GM19468 (cell line): ENCODE data around the gene YTHDF1.

Experiments used
- ATAC-seq: cut with Tn5 transposase; IDR thresholded peaks from one replicate; pipeline ENCODE4 v1.9.1; 2021; ENCODE audit warnings: mild to moderate bottlenecking, moderate library complexity, moderate number of reproducible peaks; ENCODE audit not compliant: unreplicated experiment; ENCODE audit errors: extremely low read depth

YTHDF1 gene

GRCh38 chr20:63249891-63250290 is 34.0 kb upstream of the YTHDF1 start:
- no peak for ATAC-seq

- ATAC-seq: no peak
These were observed 33.1 kb upstream of the YTHDF1 start for GRCh38 chr20:63248835-63249591.

- no peak for ATAC-seq
These were observed 31.8 kb upstream of the YTHDF1 start for GRCh38 chr20:63247671-63248228.

GRCh38 chr20:63246490-63247288 is 30.8 kb upstream of the YTHDF1 start:
- no peak for ATAC-seq

GRCh38 chr20:63244468-63244867 is 28.5 kb upstream of the YTHDF1 start:
- no peak for ATAC-seq

DNA sequence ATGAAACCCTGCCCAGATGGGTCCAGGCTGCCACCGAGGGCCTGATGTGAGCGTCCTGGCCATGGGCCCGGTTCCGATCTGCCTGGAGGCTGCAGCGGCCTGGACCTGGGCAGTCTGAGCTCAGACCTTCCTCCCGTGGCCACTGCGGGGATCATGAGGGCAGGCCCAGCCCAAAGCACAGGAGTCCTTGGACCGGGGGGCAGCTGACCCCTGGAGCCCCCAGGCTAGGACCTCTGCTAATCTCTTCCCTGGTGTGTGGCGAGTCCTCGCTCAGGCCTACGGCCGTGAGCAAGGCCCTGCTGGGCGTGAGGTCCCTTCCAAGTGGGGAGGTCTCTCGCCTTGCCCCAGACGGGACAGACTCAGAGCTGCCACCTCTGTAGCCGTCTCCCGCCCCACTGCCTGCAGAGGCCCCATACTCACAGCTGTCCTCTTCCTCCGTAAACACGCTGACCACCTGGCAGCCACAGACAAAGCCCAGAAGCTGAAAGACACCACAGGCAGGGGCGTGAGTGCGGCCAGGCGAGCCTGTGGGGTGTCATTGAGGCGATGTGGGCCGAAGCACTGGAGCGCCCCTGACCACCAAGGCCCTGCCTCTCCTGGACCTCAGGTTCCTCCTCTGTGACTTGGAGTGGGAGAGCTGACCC is 27.8 kb upstream of the YTHDF1 start:
- no peak for ATAC-seq

DNA sequence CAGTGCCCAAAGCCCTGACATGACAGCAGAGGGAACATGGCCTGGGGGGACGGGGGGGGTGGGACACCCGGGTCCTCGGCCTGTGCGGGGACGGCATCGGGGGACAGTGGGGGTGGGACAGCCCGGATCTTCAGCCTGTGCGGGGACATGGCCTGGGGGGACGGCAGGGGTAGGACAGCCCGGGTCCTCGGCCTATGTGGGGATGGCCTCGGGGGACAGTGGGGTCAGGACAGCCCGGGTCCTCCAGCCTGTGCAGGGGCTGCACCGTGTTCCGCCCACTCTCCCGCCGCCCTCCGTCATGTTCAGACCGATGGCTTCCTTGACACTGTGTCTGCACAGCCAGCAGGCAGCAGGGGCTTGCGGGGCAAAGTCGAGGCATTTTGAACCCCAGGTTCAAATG is 26.8 kb upstream of the YTHDF1 start:
- ATAC-seq: no peak

GRCh38 chr20:63241272-63241671 is 25.3 kb upstream of the YTHDF1 start:
- ATAC-seq: no peak

- no peak for ATAC-seq
These were observed 24.1 kb upstream of the YTHDF1 start for GRCh38 chr20:63240004-63240403.

GRCh38 chr20:63239431-63239830 is 23.5 kb upstream of the YTHDF1 start:
- no peak for ATAC-seq

GRCh38 chr20:63238514-63239125 is 22.7 kb upstream of the YTHDF1 start:
- no peak for ATAC-seq

DNA sequence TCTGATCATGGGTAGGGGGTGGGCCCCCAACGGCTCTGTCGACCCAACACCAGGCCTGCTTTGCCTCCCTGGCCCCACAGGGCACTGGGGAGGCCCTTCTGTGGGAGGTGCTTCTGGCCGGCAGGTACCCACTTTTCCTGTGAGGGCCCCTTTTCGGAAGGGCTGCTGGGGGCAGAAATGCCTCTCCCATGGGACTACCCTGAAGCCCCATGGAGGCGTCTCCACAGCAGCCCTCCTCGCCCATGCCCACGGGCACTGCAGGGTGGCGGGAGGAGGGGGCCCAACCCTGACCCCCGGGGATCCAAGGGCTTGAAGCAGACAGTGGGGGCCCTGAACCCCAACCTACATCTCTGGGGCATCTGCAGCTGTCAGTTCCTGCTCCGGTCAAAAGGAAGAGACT is 22.1 kb upstream of the YTHDF1 start:
- ATAC-seq: no peak

DNA sequence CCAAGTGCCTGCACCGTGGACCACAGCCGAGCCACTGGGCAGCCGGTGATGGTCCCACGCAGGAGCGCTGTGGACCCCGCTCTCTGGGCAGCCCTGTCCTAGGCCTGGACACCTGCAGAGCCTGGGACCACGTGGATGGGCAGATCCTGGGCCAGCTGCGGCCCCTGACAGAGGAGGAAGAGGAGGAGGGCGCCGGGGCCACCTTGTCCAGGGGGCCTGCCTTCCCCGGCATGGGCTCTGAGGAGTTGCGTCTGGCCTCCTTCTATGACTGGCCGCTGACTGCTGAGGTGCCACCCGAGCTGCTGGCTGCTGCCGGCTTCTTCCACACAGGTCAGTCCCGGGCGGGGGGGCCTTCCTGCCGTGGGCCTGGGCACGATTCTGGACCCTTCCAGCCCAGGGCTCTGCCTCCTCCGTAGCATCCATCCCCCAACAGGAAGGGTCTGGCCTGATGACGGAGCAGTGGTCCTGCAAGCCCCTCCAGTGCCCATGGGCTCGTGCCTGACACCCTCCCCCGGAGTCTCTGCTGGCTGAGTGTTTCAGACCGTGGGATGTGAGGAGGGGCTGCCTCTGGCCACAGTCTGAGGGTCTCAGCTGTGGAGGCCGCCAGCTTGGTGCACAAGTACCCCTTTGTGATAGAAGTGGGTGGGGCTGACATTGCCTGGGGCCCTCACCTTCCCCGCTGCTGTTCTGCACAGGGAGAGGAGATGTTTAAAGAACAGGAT is 20.3 kb upstream of the YTHDF1 start:
- ATAC-seq: no peak

DNA sequence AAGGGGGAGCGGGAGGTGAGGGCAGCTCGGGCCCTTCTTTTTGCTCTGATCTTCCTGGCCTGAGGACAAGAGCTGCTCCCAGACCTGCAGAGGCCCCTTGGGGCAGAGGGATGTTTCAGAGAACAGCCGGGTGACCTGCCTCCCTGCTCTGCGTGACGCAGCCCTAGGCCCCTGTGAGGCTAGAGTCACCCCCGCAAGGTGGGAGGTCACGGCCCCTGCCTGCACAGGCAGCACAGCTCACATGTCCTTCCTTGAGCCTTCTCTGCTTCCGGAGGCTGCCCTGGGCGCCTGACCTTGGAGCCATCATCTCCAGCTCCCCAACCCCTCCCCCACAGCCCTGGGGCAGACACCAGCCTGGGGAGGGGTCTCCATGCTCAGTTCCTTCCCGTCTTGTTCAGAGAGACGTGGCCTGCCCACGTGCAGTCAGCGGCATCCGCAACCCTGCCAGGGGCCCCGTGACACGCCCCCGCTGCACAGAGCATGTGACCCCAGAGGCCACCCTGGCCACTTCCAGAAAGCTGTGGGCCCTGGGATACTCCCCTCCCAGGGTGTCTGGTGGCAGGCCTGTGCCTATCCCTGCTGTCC is 19.6 kb upstream of the YTHDF1 start, which contains the start of gene BIRC7:
Gene BIRC7 (plus strand): TSS at position 507 of the 585 bp plus-strand sequence. CDS start 192 bp downstream, outside the sequence.
- ATAC-seq: no peak

GRCh38 chr20:63234693-63235398 is 18.9 kb upstream of the YTHDF1 start:
- no peak for ATAC-seq

GRCh38 chr20:63233924-63234323 is 18.0 kb upstream of the YTHDF1 start:
- no peak for ATAC-seq

DNA sequence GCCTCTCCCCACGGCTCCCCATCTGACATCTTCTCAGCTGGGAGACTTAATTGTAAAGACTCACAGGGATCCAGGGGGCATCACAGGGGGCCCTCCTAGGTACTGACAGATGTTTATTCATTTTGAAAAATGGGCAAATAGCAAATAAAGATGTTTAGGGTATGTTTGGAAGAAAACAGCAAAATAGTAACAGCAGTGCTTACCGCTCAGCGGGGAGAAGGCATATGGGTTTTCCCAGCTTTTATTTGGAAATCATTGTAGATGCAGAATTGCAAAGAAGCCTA is 17.1 kb upstream of the YTHDF1 start:
- no peak for ATAC-seq

DNA sequence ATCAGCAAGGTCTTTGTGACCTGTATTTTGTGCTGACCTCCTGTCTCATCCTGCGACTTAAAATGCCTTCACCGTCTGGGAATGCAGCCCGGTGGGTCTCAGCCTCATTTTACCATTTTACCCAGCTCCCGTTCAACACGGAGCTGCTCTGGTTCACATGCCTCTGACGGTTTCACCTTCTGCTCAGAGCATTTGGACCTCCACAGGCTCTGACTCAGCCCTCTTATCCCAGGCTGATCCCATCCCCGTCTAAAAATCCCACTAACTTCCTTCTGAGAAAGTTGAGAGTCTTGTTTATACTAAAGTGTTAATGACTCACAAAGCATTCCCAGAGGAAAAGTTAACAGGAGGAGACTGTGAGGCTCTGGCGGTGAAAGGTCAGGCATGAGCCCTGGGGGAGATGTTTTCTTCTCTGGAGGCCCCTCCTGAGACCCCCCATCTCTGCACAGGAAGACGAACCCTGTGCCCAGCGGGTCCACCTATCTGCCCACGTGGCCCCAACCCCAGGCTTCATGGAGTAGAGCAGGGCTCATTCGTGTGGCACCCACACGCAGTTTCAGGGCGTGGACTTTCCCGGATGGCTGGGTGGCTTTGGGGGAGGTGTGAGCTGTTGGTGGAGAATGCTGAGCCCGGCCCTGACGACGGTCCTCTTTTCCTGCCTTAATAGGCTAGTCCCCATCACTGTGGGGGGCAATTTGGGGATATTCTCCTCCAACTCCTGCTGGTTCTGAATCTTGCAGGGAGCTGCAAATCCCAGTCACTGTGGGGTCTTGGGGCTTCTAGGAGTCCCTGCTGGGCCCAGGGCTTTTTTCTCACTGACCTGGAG is 16.5 kb upstream of the YTHDF1 start:
- ATAC-seq: no peak
